IgD-negative memory B cell (primary cell): Measurements from ENCODE around the gene AGXT2. TPM values are rescaled to one million over a fixed set of nuclear protein-coding genes. Genes with fewer than 3 reads are reported as not detected.

ENCODE experiments used
- H3K27ac Mint-ChIP-seq, 3 donors: one replicate each; pipeline ENCODE4 v1.8.0; 2020 to 2022; ENCODE audit warnings: mild to moderate bottlenecking in 3 of 3, mixed read lengths in 3 of 3, moderate library complexity in 1 of 3
- H3K27me3 Mint-ChIP-seq: one replicate; pipeline ENCODE4 v1.8.0; 2021; ENCODE audit warnings: mixed read lengths
- H3K36me3 Mint-ChIP-seq: one replicate; pipeline ENCODE4 v1.8.0; 2020; ENCODE audit warnings: mild to moderate bottlenecking, mixed read lengths
- H3K4me1 Mint-ChIP-seq, 3 donors: one replicate each; pipeline ENCODE4 v1.8.0; 2020 to 2022; ENCODE audit warnings: mixed read lengths in 3 of 3, mild to moderate bottlenecking in 1 of 3
- H3K4me3 Mint-ChIP-seq, 4 donors: one replicate each; pipeline ENCODE4 v1.8.0; 2020 to 2022; ENCODE audit warnings: mild to moderate bottlenecking in 4 of 4, mixed read lengths in 4 of 4, moderate library complexity in 3 of 4
- H3K9me3 Mint-ChIP-seq, 3 donors: one replicate each; pipeline ENCODE4 v1.8.0; 2020 to 2021; ENCODE audit warnings: mixed read lengths in 3 of 3, mild to moderate bottlenecking in 1 of 3
- polyA plus RNA-seq: library from polyadenylated mRNA; unstranded; fragments of 300-500 nt; fragmentation: Illumina TruSeq; gene quantifications from one replicate; pipeline ENCODE4 v1.2.3, GENCODE V29; 2021

The AGXT2 gene
- polyA plus RNA-seq, 1 donor from 2014 or later: not detected

DNA sequence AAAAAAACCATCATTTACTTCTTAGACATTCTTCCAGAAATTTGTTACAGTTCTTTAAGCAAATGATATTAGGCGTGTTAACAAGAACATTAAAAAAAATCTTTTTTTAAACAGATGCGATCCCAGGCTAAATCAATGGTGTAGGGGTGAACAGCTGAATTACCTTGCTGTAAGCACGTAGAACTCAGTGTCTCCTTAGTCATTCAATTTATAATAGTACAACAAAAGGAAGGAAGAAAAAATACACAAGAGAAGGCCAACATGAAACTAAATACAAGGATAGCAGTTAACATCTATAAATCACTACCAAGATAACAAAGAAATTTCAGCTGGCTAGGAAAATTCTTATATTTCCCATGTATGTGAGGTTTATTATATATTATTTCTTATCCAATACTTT, 35.4 kb downstream of the AGXT2 start:
- Mint-ChIP-seq H3K27ac (no peak overlapping the region), H3K4me1 (no peaks in the 10 kb centered on the region), H3K4me3 (no peak overlapping the region), H3K27me3 (peaks cover 15% of the 10 kb centered on the region), H3K36me3 (no peaks in the 10 kb centered on the region), H3K9me3 (peaks cover 0 to 4% (median 3%) of the 10 kb centered on the region in 3 donors)

GRCh38 chr5:35010676-35011075, 37.1 kb downstream of the AGXT2 start:
- no peaks in the 10 kb centered on the region for H3K36me3 Mint-ChIP-seq
- peaks cover 20% of the 10 kb centered on the region for H3K27me3 Mint-ChIP-seq
- H3K4me3 Mint-ChIP-seq: no peak overlapping the region
- H3K9me3 Mint-ChIP-seq: peaks cover 0 to 6% (median 3%) of the 10 kb centered on the region in 3 donors
- H3K4me1 Mint-ChIP-seq: no peaks in the 10 kb centered on the region
- H3K27ac Mint-ChIP-seq: no peak overlapping the region

GRCh38 chr5:35009657-35010056, 38.1 kb downstream of the AGXT2 start:
- peaks cover 0 to 6% (median 3%) of the 10 kb centered on the region in 3 donors for H3K9me3 Mint-ChIP-seq
- no peaks in the 10 kb centered on the region for H3K4me1 Mint-ChIP-seq
- H3K36me3 Mint-ChIP-seq: no peaks in the 10 kb centered on the region
- H3K27ac Mint-ChIP-seq: no peak overlapping the region
- no peak overlapping the region for H3K4me3 Mint-ChIP-seq
- peaks cover 21% of the 10 kb centered on the region for H3K27me3 Mint-ChIP-seq

GRCh38 chr5:35009019-35009418, 38.7 kb downstream of the AGXT2 start:
- peaks cover 20% of the 10 kb centered on the region for H3K27me3 Mint-ChIP-seq
- no peaks in the 10 kb centered on the region for H3K4me1 Mint-ChIP-seq
- no peak overlapping the region for H3K4me3 Mint-ChIP-seq
- H3K9me3 Mint-ChIP-seq: peaks cover 0 to 6% (median 3%) of the 10 kb centered on the region in 3 donors
- no peaks in the 10 kb centered on the region for H3K36me3 Mint-ChIP-seq
- no peak overlapping the region for H3K27ac Mint-ChIP-seq

DNA sequence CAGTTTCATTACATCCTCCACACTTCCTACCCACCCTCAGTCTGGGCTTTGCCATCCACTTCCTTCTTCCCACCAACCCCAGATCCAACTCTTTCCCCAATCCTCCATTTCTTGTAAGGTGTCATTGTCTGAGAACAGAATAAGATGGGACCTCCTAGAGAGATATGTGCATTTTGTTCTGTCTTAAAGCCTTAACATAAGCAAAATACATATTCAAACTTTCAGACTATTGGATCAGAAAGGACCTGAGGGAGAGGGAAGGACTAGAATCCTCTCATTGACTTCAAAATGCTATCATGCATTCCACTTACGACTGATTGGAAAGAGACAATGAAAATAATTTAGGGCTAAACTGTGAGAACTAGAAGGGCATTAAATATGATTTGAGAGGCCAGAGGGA, 43.0 kb downstream of the AGXT2 start:
- H3K9me3 Mint-ChIP-seq: peaks cover 0 to 4% (median 3%) of the 10 kb centered on the region in 3 donors
- peaks cover 16% of the 10 kb centered on the region for H3K27me3 Mint-ChIP-seq
- no peak overlapping the region for H3K4me3 Mint-ChIP-seq
- H3K4me1 Mint-ChIP-seq: no peaks in the 10 kb centered on the region
- peak overlapping the region in 1 of 3 donors; percentile 32 for H3K27ac Mint-ChIP-seq
- no peaks in the 10 kb centered on the region for H3K36me3 Mint-ChIP-seq

DNA sequence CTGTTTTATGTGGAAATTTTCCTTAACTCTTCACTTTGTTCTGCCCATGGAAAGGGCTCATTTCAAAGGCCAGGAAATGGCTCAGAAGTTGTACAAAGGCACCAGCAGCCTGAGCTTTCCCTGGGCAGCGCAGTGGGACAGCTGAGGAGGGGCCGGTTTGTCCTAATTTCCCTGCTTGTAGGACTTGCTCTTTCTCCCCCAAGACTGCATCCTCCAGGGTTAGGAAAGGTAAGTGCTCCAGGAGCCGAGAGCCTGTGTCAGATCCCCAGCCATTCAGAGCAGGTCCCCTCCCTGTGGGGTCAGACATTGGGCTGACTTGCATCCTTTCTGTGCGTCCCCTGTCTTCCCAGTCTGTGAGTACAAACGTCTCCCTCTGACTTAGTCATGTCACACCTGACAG, 43.5 kb downstream of the AGXT2 start:
- peaks cover 0 to 4% (median 3%) of the 10 kb centered on the region in 3 donors for H3K9me3 Mint-ChIP-seq
- no peak overlapping the region for H3K27ac Mint-ChIP-seq
- no peaks in the 10 kb centered on the region for H3K36me3 Mint-ChIP-seq
- no peaks in the 10 kb centered on the region for H3K4me1 Mint-ChIP-seq
- no peak overlapping the region for H3K4me3 Mint-ChIP-seq
- H3K27me3 Mint-ChIP-seq: peaks cover 14% of the 10 kb centered on the region

GRCh38 chr5:35003018-35003957, 44.5 kb downstream of the AGXT2 start:
- Mint-ChIP-seq H3K27me3 (peaks cover 10% of the 10 kb centered on the region), H3K9me3 (peaks cover 0 to 3% (median 3%) of the 10 kb centered on the region in 3 donors)

GRCh38 chr5:35002459-35002858, 45.3 kb downstream of the AGXT2 start:
- Mint-ChIP-seq H3K27me3 (peaks cover 10% of the 10 kb centered on the region), H3K9me3 (peaks cover 0 to 3% (median 0%) of the 10 kb centered on the region in 3 donors), H3K4me1 (no peaks in the 10 kb centered on the region), H3K27ac (no peak overlapping the region), H3K36me3 (no peaks in the 10 kb centered on the region), H3K4me3 (no peak overlapping the region)

More at GRCh38 chr5:35003018-35003957, 44.5 kb downstream of the AGXT2 start:
- Mint-ChIP-seq H3K36me3 (no peaks in the 10 kb centered on the region), H3K4me1 (no peaks in the 10 kb centered on the region), H3K27ac (no peak overlapping the region), H3K4me3 (no peak overlapping the region)

DNA sequence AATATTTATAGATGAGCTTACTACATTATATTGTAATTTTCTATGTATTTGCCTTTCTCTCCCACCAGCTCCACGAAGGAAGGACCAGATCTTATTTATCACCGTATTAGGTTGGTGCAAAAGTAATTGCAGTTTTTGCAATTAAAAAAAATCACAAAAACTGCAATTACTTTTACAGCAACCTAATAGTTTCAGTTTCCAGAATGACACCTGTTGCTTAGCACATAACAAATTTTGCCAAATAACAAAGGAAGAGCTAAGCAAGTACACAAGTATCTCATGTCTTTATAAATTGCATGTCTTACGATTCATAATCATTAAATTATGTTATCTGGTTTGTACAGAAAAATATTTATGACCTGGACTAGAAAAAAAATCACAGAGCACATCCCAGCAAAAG, 45.9 kb downstream of the AGXT2 start:
- Mint-ChIP-seq H3K27ac (no peak overlapping the region), H3K9me3 (no peaks in the 10 kb centered on the region), H3K4me3 (no peak overlapping the region), H3K36me3 (no peaks in the 10 kb centered on the region), H3K4me1 (no peaks in the 10 kb centered on the region), H3K27me3 (peaks cover 10% of the 10 kb centered on the region)

DNA sequence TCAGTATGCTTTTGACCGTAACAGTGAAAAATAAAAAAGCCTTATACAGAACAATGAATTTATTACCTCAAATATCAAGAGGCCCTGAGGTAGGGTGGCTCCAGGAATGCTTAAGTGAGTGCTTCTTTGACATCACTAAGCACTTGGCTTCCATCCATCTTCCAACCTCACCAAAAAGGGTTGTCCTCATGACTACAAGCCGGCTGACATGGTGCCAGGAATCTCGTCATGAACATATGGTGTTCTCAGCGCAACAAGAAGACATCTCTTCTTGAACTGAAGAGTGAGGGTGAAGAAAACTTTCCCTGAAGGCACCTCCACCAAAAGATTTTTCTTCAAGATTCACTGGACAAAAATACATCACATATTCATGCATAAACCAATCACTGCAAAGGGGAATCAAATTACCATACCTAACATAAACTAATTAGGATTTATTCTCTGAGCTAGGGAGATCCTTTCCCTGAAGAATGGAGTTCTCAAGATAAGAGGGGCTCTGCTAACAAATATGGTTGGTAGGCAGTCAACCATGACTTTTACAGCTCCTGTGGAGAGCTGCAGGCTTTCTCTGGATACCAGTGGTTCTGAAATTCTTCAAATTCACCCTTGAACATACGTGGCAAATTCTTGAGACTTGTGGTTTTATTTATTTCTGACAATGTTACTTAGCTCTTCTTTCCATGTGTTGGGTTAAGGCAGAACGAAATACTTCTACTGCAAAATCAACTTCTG, 49.5 kb downstream of the AGXT2 start:
- no peak overlapping the region for H3K4me3 Mint-ChIP-seq
- no peaks in the 10 kb centered on the region for H3K36me3 Mint-ChIP-seq
- H3K27me3 Mint-ChIP-seq: peaks cover 4% of the 10 kb centered on the region
- peaks cover 0 to 4% (median 0%) of the 10 kb centered on the region in 3 donors for H3K9me3 Mint-ChIP-seq
- H3K4me1 Mint-ChIP-seq: no peaks in the 10 kb centered on the region
- H3K27ac Mint-ChIP-seq: no peak overlapping the region

DNA sequence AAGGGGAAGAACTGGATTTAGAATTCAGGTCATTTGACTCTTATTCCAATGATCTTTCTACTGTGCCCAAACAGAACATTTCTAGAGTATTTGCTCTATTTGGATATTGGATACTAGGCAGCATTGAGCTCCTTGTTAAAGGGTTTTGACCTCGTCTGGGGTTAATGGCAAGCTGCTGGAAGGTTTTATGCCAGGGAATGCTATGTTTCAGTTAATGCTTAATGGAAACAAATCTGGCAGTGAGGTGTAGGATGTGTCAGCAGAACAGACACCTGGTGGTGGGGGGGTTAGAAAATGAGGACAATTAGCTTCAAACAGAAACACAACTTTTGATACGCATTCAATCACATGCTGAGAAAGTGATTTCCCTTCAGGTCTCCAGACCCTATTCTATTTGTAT, 51.5 kb downstream of the AGXT2 start:
- Mint-ChIP-seq H3K27me3 (peaks cover 9% of the 10 kb centered on the region), H3K27ac (no peak overlapping the region), H3K4me1 (no peaks in the 10 kb centered on the region), H3K9me3 (peaks cover 0 to 4% (median 0%) of the 10 kb centered on the region in 3 donors), H3K4me3 (no peak overlapping the region), H3K36me3 (no peaks in the 10 kb centered on the region)

DNA sequence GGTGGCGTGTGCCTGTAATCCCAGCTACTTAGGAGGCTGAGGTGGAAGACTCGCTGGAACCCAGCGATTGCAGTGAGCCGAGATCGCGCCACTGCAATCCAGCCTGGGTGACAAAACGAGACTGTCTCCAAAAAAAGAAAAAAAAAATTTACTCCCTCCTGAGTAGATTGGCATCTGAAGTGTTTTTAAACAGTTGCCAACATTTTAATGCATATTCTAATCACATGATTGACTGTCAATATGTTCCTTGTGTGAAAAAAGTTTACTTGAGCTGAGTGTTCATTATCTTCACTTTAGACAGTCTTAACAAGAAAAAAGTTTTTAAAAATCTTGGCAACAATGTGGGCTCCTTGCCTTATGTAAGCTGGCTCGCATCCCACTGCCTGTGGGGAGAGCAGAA, 53.8 kb downstream of the AGXT2 start:
- Mint-ChIP-seq H3K9me3 (peaks cover 0 to 4% (median 0%) of the 10 kb centered on the region in 3 donors), H3K36me3 (no peaks in the 10 kb centered on the region), H3K27me3 (peaks cover 11% of the 10 kb centered on the region), H3K4me3 (no peak overlapping the region), H3K4me1 (no peaks in the 10 kb centered on the region), H3K27ac (no peak overlapping the region)

- Mint-ChIP-seq H3K4me1 (no peaks in the 10 kb centered on the region), H3K4me3 (no peak overlapping the region), H3K9me3 (peaks cover 0 to 13% (median 10%) of the 10 kb centered on the region in 3 donors), H3K27ac (no peak overlapping the region), H3K27me3 (peaks cover 20% of the 10 kb centered on the region), H3K36me3 (peaks cover 3% of the 10 kb centered on the region)
Observed at GRCh38 chr5:34991486-34992238, 56.1 kb downstream of the AGXT2 start.

DNA sequence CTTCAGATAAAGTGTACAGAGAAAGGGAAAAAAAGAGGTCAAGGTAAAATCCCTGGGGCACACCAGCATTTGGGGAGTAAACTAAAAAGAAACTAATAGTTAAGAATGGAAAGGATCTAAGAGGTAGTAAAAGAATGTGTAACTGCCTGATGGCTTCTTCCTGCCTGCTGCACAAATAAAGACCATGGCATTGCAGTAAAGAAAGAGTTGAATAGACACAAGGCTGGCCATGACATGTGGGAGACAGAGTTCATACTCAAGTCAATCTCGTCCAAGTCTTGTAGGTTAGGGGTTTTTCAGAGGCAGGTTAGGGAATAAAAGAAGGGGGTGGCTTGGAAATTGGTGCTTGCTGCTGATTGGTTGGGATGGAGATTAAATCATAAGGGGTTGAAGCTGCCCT, 60.8 kb downstream of the AGXT2 start:
- no peak overlapping the region for H3K4me3 Mint-ChIP-seq
- no peaks in the 10 kb centered on the region for H3K4me1 Mint-ChIP-seq
- H3K9me3 Mint-ChIP-seq: peaks cover 3 to 21% (median 20%) of the 10 kb centered on the region in 3 donors
- H3K27me3 Mint-ChIP-seq: peaks cover 12% of the 10 kb centered on the region
- peaks cover 3% of the 10 kb centered on the region for H3K36me3 Mint-ChIP-seq
- no peak overlapping the region for H3K27ac Mint-ChIP-seq

DNA sequence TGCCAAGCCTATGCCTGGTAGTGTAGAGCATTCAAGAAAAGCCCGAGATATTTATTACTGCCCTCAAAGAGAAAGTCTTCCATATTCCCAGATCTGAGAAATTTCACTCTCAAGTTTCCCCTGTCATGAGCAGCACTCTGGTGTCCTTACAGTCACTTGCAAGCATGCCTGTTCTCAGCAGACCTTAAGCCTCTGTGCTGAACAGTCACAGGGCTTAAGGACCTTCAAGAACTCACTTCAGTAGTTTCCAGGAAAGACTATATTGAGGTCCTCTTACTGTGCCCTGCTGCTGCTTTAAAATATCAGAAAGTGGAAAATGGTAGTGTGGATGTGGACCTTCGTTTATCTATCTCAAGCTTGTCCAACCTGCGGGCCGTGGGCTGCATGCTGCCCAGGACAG, 64.9 kb downstream of the AGXT2 start:
- peaks cover 3 to 21% (median 21%) of the 10 kb centered on the region in 3 donors for H3K9me3 Mint-ChIP-seq
- H3K4me1 Mint-ChIP-seq: no peaks in the 10 kb centered on the region
- no peak overlapping the region for H3K27ac Mint-ChIP-seq
- peaks cover 3% of the 10 kb centered on the region for H3K36me3 Mint-ChIP-seq
- no peak overlapping the region for H3K4me3 Mint-ChIP-seq
- H3K27me3 Mint-ChIP-seq: peaks cover 2% of the 10 kb centered on the region
